ENCODE data around the gene NME7. TPM values are rescaled to one million over a fixed set of nuclear protein-coding genes. Genes with fewer than 3 reads are reported as not detected.
"Not testable (repeated sequence)": the region's sequence is repeated elsewhere in the genome, so short reads cannot be mapped to it uniquely, and the experiment has no call there.

Gene NME7, protein sequence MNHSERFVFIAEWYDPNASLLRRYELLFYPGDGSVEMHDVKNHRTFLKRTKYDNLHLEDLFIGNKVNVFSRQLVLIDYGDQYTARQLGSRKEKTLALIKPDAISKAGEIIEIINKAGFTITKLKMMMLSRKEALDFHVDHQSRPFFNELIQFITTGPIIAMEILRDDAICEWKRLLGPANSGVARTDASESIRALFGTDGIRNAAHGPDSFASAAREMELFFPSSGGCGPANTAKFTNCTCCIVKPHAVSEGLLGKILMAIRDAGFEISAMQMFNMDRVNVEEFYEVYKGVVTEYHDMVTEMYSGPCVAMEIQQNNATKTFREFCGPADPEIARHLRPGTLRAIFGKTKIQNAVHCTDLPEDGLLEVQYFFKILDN
- 10 to 100 TPM; 14.1 to 42.6 (median 25.0) TPM for total RNA-seq

DNA sequence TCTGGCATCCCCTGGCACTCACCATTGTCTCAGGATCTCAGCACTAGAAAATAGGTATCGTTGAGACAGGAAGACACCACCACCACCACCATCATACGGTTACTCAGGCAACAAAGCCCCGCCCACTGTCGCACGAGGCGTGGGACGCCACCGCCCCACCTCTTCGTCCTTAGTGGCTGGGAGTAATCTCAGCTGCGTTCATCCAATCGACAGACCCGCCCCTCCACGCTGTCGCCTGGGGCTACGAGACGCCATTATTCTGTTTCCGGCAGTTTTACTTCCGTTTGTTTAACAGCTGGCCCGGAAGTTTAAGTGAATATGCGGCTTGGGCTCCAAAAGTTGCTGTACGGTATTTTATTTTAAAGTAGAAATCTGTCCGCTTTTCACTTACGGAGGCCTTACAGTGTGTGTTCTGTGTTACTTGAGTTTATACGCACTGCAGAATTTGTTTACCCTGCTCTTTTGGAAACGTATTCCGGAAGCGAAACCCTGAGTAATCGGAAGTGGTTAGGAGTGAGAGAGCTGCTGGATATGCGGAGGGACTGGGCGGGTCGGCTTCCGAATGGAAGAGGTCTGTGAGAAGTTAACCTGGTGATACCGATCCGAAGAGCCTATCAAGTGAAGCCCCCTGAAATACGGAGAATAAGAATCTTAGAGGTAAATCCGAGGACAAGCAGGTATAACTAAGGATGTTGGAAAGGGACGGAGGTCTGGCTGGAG, at the start of gene NME7, which contains the start of gene BLZF1:
NME7 (minus strand) TSS at position 112 of the 720 bp plus-strand sequence; CDS start at position 25, 87 bp downstream.
BLZF1 (plus strand) TSS at position 510 of the 720 bp plus-strand sequence. CDS start 1,328 bp downstream, outside the sequence.
- intact Hi-C loops (cut with DNase I; ENCODE audit: low total_unique reads) = no loop called here
- H3K36me3 ChIP-seq = no peaks in the 10 kb centered on the region
- H3K27ac ChIP-seq = peak within 1 kb of the TSS; percentile 85 to 86
- peaks cover 0 to 4% of the 10 kb centered on the region in 2 donors for H3K4me1 ChIP-seq
- DNase-seq = peak; percentile 95 to 96
- no peaks in the 10 kb centered on the region for H3K27me3 ChIP-seq
- H3K4me3 ChIP-seq = peak within 1 kb of the TSS; percentile 60 to 79
- no peaks in the 10 kb centered on the region for H3K9me3 ChIP-seq
- TF ChIP-seq, protein P1, sequence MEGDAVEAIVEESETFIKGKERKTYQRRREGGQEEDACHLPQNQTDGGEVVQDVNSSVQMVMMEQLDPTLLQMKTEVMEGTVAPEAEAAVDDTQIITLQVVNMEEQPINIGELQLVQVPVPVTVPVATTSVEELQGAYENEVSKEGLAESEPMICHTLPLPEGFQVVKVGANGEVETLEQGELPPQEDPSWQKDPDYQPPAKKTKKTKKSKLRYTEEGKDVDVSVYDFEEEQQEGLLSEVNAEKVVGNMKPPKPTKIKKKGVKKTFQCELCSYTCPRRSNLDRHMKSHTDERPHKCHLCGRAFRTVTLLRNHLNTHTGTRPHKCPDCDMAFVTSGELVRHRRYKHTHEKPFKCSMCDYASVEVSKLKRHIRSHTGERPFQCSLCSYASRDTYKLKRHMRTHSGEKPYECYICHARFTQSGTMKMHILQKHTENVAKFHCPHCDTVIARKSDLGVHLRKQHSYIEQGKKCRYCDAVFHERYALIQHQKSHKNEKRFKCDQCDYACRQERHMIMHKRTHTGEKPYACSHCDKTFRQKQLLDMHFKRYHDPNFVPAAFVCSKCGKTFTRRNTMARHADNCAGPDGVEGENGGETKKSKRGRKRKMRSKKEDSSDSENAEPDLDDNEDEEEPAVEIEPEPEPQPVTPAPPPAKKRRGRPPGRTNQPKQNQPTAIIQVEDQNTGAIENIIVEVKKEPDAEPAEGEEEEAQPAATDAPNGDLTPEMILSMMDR (IDR thresholded peaks at IDR 0.05) = no peak
- no peak for TF ChIP-seq POLR2A (IDR thresholded peaks at IDR 0.05)

DNA sequence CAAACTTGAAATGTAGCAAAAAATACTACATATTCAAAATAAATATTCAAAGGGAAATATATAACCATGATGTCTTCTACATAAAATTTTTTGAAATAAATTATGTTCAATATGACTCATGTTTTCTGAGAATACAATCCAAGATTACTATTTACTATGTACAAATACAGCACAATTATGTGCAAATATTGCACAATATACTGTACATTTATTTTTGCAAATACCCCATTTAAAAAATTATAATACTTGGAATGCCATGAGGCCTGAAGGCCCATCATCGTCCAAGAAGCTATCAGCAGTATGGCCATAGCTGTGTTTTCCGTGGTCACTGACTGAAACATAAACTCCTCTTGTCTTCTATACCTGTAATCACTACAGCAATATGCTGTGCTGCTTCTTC, 47.4 kb upstream of the NME7 start:
- TF ChIP-seq, protein P1 (IDR thresholded peaks at IDR 0.05) = no peak

GRCh38 chr1:169408340-169408739, 40.7 kb upstream of the NME7 start:
- H3K4me1 ChIP-seq; H3K27me3 ChIP-seq; H3K27ac ChIP-seq; H3K36me3 ChIP-seq; DNase-seq; intact Hi-C loops (cut with DNase I; ENCODE audit: low total_unique reads); H3K4me3 ChIP-seq; H3K9me3 ChIP-seq: not testable (repeated sequence)

More for the DNA sequence above, 47.4 kb upstream of the NME7 start:
- DNase-seq = no peak
- no peak overlapping the region for H3K4me3 ChIP-seq
- no peaks in the 10 kb centered on the region for H3K27me3 ChIP-seq
- H3K9me3 ChIP-seq = no peaks in the 10 kb centered on the region
- intact Hi-C loops (cut with DNase I; ENCODE audit: low total_unique reads) = no loop called here
- H3K4me1 ChIP-seq = no peaks in the 10 kb centered on the region
- H3K36me3 ChIP-seq = no peaks in the 10 kb centered on the region
- no peak overlapping the region for H3K27ac ChIP-seq

DNA sequence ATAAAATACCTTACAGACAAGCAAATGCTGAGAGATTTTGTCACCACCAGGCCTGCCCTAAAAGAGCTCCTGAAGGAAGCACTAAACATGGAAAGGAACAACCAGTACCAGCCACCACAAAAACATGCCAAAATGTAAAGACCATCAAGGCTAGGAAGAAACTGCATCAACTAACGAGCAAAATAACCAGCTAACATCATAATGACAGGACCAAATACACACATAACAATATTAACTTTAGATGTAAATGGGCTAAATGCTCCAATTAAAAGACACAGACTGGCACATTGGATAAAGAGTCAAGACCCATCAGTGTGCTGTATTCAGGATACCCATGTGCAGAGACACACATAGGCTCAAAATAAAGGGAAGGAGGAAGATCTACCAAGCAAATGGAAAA, 35.0 kb upstream of the NME7 start:
- H3K4me3 ChIP-seq; H3K9me3 ChIP-seq; H3K27me3 ChIP-seq; H3K27ac ChIP-seq; DNase-seq; H3K36me3 ChIP-seq; H3K4me1 ChIP-seq; intact Hi-C loops (cut with DNase I; ENCODE audit: low total_unique reads): not testable (repeated sequence)

DNA sequence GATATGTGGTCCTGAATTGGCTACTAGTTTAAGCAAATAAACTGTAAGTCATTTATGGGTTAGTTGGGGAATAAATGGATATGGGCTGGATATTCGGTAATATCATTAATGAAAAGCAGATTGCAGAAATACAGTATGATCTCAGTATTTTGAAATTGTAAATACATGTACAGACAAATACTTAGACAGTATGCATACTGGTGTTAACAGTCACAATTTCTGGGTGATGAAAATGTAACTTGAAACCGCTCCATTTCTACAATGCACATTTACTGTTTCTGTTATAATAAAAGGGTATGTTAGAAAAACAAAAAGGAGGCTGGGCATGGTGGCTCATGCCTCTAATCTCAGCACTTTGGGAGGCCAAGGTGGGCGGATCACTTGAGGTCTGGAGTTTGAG, 28.4 kb upstream of the NME7 start:
- Histone ChIP-seq H3K36me3 (no peaks in the 10 kb centered on the region), H3K4me1 (no peaks in the 10 kb centered on the region), H3K9me3 (no peaks in the 10 kb centered on the region), H3K4me3 (no peak overlapping the region), H3K27ac (no peak overlapping the region), H3K27me3 (no peaks in the 10 kb centered on the region)
- intact Hi-C loops (cut with DNase I; ENCODE audit: low total_unique reads) = no loop called here
- DNase-seq = no peak
- TF ChIP-seq, protein P1 (IDR thresholded peaks at IDR 0.05) = no peak
- TF ChIP-seq POLR2A (IDR thresholded peaks at IDR 0.05) = no peak

GRCh38 chr1:169392406-169392805, 24.8 kb upstream of the NME7 start:
- Histone ChIP-seq H3K27ac (no peak overlapping the region), H3K27me3 (no peaks in the 10 kb centered on the region), H3K36me3 (no peaks in the 10 kb centered on the region), H3K9me3 (no peaks in the 10 kb centered on the region), H3K4me3 (no peak overlapping the region), H3K4me1 (no peaks in the 10 kb centered on the region)
- TF ChIP-seq, protein P1 (IDR thresholded peaks at IDR 0.05) = no peak
- TF ChIP-seq POLR2A (IDR thresholded peaks at IDR 0.05) = no peak
- intact Hi-C loops (cut with DNase I; ENCODE audit: low total_unique reads) = no loop called here
- no peak for DNase-seq
